Motor neuron (in vitro differentiated cells): ENCODE measurements around the gene CDC26. TPM values are rescaled to one million over a fixed set of nuclear protein-coding genes. Genes with fewer than 3 reads are reported as not detected.
A peak's percentile ranks its signal among the peaks of the same experiment; 100 is the strongest.

Source experiments
- ATAC-seq, 8 experiments: fragments of 200-7000 bp; cut with Tn5 transposase; replicated peaks in 6 of 8; 2 replicates each; pipeline ENCODE4 v1.8.0; 2021; ENCODE audit warnings: mild to moderate bottlenecking in 8 of 8, moderate library complexity in 8 of 8
- H3K27ac ChIP-seq, 2 donors: fragments of 250-450 bp; sonication (Bioruptor Pico); 2 replicates each; pipeline ENCODE4 v1.9.0; 2021; ENCODE audit warnings: antibody characterized with exemption in 2 of 2, mild to moderate bottlenecking in 2 of 2, moderate library complexity in 1 of 2
- H3K4me1 ChIP-seq, 2 donors: fragments of 250-450 bp; sonication (Bioruptor Pico); replicated peaks in 1 of 2; 2 replicates each; pipeline ENCODE4 v1.6.1; 2021; ENCODE audit warnings: antibody characterized with exemption in 2 of 2, mild to moderate bottlenecking in 2 of 2, moderate library complexity in 1 of 2
- H3K4me3 ChIP-seq, 5 donors: fragments of 250-450 bp; sonication (Bioruptor Pico); 2 replicates each; pipeline ENCODE4 v1.9.0; 2021; ENCODE audit warnings: antibody characterized with exemption in 5 of 5, mild to moderate bottlenecking in 5 of 5, moderate library complexity in 4 of 5
- WGBS, 10 experiments: fragments of 450-650 bp; shearing (Covaris generic); methylation state at CpG; one replicate each; pipeline ENCODE4 v1.0.0; 2022; 5-methylcytosine and 5-hydroxymethylcytosine counted together
- in situ Hi-C, 9 experiments: fragments of 400-800 bp; cut with MboI; loops; one replicate each; pipeline ENCODE4 v1.15.0; 2021; ENCODE audit warnings: low sequenced_read_pairs in 9 of 9, low pct_unique_long_range_greater_than_20kb in 2 of 9; ENCODE audit not compliant: unreplicated experiment in 9 of 9
- total RNA-seq, 8 experiments: library from RNA; unstranded; fragments of 300-600 nt; gene quantifications; 2 replicates each; pipeline versions ENCODE4 v1.2.3 to v1.2.4, GENCODE V29; 2022

The CDC26 gene
- 10 to 100 TPM; 26.9 to 45.5 (median 30.9) TPM for total RNA-seq

GRCh38 chr9:113275157-113276131, at the start of gene CDC26, which contains the start of gene PRPF4:
Gene CDC26 (minus strand): TSS chr9:113275572. CDS start chr9:113272507, 3,065 bp downstream.
Gene PRPF4 (plus strand): TSS chr9:113275658. CDS start chr9:113275744, 86 bp downstream.
- in situ Hi-C loops: no loop called here
- ATAC-seq: peak; percentile 93 to 95 (median 94)
- Histone ChIP-seq H3K4me1 (peaks cover 8 to 13% of the 10 kb centered on the region in 2 donors), H3K4me3 (peak within 1 kb of the TSS; percentile 83 to 99 (median 87)), H3K27ac (peak within 1 kb of the TSS; percentile 87 to 91)
- 0 to 7% (median 0%) methylated on average over 2 to 26 of the region's 63 CpGs; no CpG with 5 or more reads in 3 of the 10 experiments for WGBS, 10 experiments

DNA sequence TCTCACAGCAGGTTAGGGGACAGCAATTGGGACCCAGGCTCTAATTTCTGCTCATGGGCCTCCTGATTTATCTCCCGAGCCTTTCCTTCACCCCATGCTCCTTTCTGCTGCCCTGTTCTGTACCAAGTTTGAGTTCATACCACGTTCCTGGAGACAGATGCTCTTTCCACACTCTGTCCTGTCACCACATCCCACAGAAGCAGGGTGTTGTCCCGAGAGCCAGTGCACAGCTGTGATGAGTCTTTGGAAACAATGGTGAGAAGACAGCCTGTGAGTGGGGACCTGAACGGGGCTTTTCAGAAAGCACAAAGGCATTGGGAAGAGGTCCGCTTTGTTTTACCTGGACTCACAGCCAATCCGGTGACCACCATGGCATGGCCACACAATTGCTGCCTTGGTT, 47.3 kb upstream of the CDC26 start:
- H3K27ac ChIP-seq: no peak overlapping the region
- 38 to 80% (median 62%) methylated on average over 2 to 5 of the region's 6 CpGs; no CpG with 5 or more reads in 3 of the 10 experiments for WGBS, 10 experiments
- H3K4me3 ChIP-seq: no peak overlapping the region
- ATAC-seq: no peak
- in situ Hi-C loops: loop anchor here in 2 of 9 experiments (25.0 kb wide), 2 partner anchors 265 to 340 kb away; no protein-coding TSS in a partner anchor
- H3K4me1 ChIP-seq: no peaks in the 10 kb centered on the region

GRCh38 chr9:113320051-113320450, 44.7 kb upstream of the CDC26 start:
- H3K4me3 ChIP-seq: no peak overlapping the region
- H3K27ac ChIP-seq: no peak overlapping the region
- WGBS, 10 experiments: 63 to 100% (median 88%) methylated on average over 1 to 2 of the region's 3 CpGs; no CpG with 5 or more reads in 4 of the 10 experiments
- in situ Hi-C loops: loop anchor here in 2 of 9 experiments (25.0 kb wide), 2 partner anchors 267 to 342 kb away; no protein-coding TSS in a partner anchor
- H3K4me1 ChIP-seq: peaks cover 0 to 2% of the 10 kb centered on the region in 2 donors
- no peak for ATAC-seq

GRCh38 chr9:113319054-113319453, 43.7 kb upstream of the CDC26 start:
- H3K27ac ChIP-seq: no peak overlapping the region
- WGBS, 10 experiments: 42 to 100% (median 63%) methylated on average over 1 to 2 of the region's 2 CpGs; no CpG with 5 or more reads in 4 of the 10 experiments
- no peak for ATAC-seq
- no peak overlapping the region for H3K4me3 ChIP-seq
- in situ Hi-C loops: loop anchor here in 2 of 9 experiments (25.0 kb wide), 2 partner anchors 268 to 343 kb away; no protein-coding TSS in a partner anchor
- H3K4me1 ChIP-seq: peaks cover 0 to 2% of the 10 kb centered on the region in 2 donors

DNA sequence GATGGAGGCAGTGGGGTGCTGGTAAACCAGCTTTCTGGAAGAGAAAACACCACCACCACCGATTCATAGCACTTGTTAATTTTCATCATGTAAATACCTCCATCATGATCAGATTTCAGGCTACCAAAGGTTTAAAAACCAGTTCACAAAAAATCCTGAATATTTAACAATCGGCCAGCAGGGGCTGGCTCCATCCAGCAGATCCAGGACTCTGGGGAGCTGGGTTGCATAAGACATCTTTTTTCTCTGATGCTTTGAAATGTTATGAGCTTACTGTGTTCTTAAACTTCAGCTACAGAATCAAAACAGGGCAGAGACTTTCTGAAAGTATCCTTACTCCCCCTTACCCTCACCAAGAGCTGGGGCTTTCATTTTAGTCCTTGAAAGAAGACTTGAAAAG, 42.4 kb upstream of the CDC26 start:
- Histone ChIP-seq H3K27ac (no peak overlapping the region), H3K4me3 (no peak overlapping the region), H3K4me1 (peaks cover 0 to 2% of the 10 kb centered on the region in 2 donors)
- 0 to 80% (median 53%) methylated on average over 1 to 2 of the region's 2 CpGs; no CpG with 5 or more reads in 1 of the 10 experiments for WGBS, 10 experiments
- in situ Hi-C loops: loop anchor here in 2 of 9 experiments (25.0 kb wide), 2 partner anchors 270 to 345 kb away; no protein-coding TSS in a partner anchor
- ATAC-seq: peak in 1 of 8 experiments; percentile 30

- Histone ChIP-seq H3K4me3 (no peak overlapping the region), H3K27ac (no peak overlapping the region), H3K4me1 (peaks cover 0 to 2% of the 10 kb centered on the region in 2 donors)
- WGBS, 10 experiments: 51 to 86% (median 61%) methylated on average over 1 to 4 of the region's 4 CpGs; no CpG with 5 or more reads in 3 of the 10 experiments
- ATAC-seq: peak in 4 of 8 experiments; percentile 31 to 66 (median 61)
- in situ Hi-C loops: loop anchor here in 2 of 9 experiments (25.0 kb wide), 2 partner anchors 271 to 346 kb away; no protein-coding TSS in a partner anchor
Observed at GRCh38 chr9:113316030-113316429, 40.7 kb upstream of the CDC26 start.

DNA sequence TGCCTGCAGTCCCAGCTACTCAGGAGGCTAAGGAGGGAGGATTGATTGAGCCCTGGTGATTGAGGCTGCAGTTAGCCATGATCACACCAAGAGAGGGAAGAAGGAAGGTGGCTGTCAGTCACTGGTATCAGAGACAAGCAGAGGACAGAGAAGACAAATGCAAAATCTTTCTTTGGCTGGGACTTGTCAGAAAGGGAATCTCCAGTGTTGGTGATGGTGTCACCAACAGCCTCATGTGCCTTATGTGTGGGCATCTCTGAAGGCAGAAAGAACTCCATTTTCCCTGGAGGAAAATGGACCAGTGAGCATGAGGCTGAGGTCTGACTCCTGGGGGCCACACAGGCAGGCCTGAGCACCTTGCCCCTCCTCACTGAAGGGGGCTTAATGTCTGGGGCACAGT, 39.9 kb upstream of the CDC26 start:
- Histone ChIP-seq H3K27ac (no peak overlapping the region), H3K4me1 (peaks cover 0 to 2% of the 10 kb centered on the region in 2 donors), H3K4me3 (no peak overlapping the region)
- ATAC-seq: no peak
- in situ Hi-C loops: loop anchor here in 2 of 9 experiments (25.0 kb wide), 2 partner anchors 272 to 347 kb away; no protein-coding TSS in a partner anchor

DNA sequence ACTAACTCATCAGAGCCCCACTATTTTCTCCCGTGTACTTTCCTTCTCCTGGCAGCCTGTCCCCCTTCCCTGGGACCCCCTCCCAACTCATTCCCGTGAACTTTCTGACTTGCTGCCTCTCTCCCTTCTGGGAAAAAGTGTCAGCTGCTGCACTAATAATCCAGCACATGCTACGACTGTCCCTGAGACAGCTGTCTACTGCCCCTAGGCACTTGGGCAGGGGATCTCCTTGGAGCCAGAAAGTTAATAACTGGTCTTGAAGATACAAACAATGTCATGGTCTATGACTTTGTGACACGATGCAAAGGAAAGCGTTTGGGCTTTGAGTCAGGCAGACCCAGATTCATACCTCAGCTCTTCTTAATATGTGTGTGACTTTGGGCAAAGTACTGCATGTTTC, 37.9 kb upstream of the CDC26 start:
- Histone ChIP-seq H3K4me1 (peaks cover 0 to 2% of the 10 kb centered on the region in 2 donors), H3K4me3 (no peak overlapping the region), H3K27ac (no peak overlapping the region)
- in situ Hi-C loops: loop anchor here in 2 of 9 experiments (25.0 kb wide), 2 partner anchors 274 to 349 kb away; no protein-coding TSS in a partner anchor
- peak in 1 of 8 experiments; percentile 67 for ATAC-seq
- WGBS, 10 experiments: 0 to 100% (median 75%) methylated on average over 1 to 5 of the region's 5 CpGs; no CpG with 5 or more reads in 3 of the 10 experiments

GRCh38 chr9:113311961-113312360, 36.6 kb upstream of the CDC26 start:
- Histone ChIP-seq H3K27ac (no peak overlapping the region), H3K4me1 (peaks cover 0 to 2% of the 10 kb centered on the region in 2 donors), H3K4me3 (no peak overlapping the region)
- in situ Hi-C loops: loop anchor here in 2 of 9 experiments (25.0 kb wide), 2 partner anchors 275 to 350 kb away; no protein-coding TSS in a partner anchor
- 30 to 100% (median 82%) methylated on average over 1 to 3 of the region's 3 CpGs; no CpG with 5 or more reads in 3 of the 10 experiments for WGBS, 10 experiments
- ATAC-seq: no peak

GRCh38 chr9:113310538-113310937, 35.2 kb upstream of the CDC26 start:
- H3K27ac ChIP-seq: no peak overlapping the region
- no peak overlapping the region for H3K4me3 ChIP-seq
- in situ Hi-C loops: loop anchor here in 2 of 9 experiments (25.0 kb wide), 2 partner anchors 277 to 352 kb away; no protein-coding TSS in a partner anchor
- ATAC-seq: no peak
- 0 to 80% (median 54%) methylated on average over 1 to 3 of the region's 3 CpGs; no CpG with 5 or more reads in 2 of the 10 experiments for WGBS, 10 experiments
- no peaks in the 10 kb centered on the region for H3K4me1 ChIP-seq

DNA sequence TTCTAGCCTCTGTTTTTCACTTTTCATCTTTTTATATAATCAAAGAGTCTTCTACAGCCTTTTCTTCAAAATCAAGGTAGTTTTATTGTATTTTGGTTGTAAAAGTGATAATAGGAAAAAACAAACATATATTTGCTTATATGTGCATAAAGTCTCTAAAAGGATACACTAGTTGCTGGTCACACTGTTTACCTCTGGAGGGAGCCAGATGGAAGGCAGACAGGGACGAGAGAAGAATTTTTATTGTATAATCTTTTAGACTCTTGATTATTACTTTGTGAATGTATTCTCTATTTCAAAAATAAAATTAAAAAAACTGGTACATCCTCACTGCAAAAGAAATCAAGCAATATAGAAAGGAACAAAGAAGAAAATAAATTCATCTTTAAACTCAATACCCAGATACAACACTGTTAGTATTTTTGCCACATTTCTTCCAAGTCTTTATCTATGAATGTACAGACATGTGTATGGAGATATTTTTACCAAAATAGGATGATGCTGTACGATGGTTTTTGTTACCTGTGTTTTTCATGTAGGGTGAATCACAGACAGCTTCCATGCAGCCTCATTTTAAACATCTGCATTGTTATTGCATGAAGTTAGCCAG, 33.9 kb upstream of the CDC26 start:
- H3K4me3 ChIP-seq: no peak overlapping the region
- 0 to 26% (median 8%) methylated on average over 2 of the region's 2 CpGs; no CpG with 5 or more reads in 1 of the 10 experiments for WGBS, 10 experiments
- H3K4me1 ChIP-seq: no peaks in the 10 kb centered on the region
- peak in 4 of 8 experiments; percentile 32 to 67 (median 54) for ATAC-seq
- in situ Hi-C loops: loop anchor here in 2 of 9 experiments (25.0 kb wide), 2 partner anchors 278 to 353 kb away; no protein-coding TSS in a partner anchor
- H3K27ac ChIP-seq: no peak overlapping the region

GRCh38 chr9:113307396-113307975, 32.1 kb upstream of the CDC26 start:
- Histone ChIP-seq H3K27ac (no peak overlapping the region), H3K4me3 (no peak overlapping the region), H3K4me1 (no peaks in the 10 kb centered on the region)
- WGBS, 10 experiments: 10 to 94% (median 67%) methylated on average over 1 to 7 of the region's 8 CpGs; no CpG with 5 or more reads in 1 of the 10 experiments
- in situ Hi-C loops: loop anchor here in 2 of 9 experiments (25.0 kb wide), 2 partner anchors 280 to 355 kb away; no protein-coding TSS in a partner anchor
- no peak for ATAC-seq
